Measurements from ENCODE around the gene ESR2.
"Not testable (repeated sequence)": the region's sequence is repeated elsewhere in the genome, so short reads cannot be mapped to it uniquely, and the experiment has no call there.

- TF ChIP-seq, protein P1, sequence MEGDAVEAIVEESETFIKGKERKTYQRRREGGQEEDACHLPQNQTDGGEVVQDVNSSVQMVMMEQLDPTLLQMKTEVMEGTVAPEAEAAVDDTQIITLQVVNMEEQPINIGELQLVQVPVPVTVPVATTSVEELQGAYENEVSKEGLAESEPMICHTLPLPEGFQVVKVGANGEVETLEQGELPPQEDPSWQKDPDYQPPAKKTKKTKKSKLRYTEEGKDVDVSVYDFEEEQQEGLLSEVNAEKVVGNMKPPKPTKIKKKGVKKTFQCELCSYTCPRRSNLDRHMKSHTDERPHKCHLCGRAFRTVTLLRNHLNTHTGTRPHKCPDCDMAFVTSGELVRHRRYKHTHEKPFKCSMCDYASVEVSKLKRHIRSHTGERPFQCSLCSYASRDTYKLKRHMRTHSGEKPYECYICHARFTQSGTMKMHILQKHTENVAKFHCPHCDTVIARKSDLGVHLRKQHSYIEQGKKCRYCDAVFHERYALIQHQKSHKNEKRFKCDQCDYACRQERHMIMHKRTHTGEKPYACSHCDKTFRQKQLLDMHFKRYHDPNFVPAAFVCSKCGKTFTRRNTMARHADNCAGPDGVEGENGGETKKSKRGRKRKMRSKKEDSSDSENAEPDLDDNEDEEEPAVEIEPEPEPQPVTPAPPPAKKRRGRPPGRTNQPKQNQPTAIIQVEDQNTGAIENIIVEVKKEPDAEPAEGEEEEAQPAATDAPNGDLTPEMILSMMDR (IDR thresholded peaks at IDR 0.05; ENCODE audit: low read depth, low read length, missing input control), result not testable (repeated sequence)
- TF ChIP-seq, protein P2, sequence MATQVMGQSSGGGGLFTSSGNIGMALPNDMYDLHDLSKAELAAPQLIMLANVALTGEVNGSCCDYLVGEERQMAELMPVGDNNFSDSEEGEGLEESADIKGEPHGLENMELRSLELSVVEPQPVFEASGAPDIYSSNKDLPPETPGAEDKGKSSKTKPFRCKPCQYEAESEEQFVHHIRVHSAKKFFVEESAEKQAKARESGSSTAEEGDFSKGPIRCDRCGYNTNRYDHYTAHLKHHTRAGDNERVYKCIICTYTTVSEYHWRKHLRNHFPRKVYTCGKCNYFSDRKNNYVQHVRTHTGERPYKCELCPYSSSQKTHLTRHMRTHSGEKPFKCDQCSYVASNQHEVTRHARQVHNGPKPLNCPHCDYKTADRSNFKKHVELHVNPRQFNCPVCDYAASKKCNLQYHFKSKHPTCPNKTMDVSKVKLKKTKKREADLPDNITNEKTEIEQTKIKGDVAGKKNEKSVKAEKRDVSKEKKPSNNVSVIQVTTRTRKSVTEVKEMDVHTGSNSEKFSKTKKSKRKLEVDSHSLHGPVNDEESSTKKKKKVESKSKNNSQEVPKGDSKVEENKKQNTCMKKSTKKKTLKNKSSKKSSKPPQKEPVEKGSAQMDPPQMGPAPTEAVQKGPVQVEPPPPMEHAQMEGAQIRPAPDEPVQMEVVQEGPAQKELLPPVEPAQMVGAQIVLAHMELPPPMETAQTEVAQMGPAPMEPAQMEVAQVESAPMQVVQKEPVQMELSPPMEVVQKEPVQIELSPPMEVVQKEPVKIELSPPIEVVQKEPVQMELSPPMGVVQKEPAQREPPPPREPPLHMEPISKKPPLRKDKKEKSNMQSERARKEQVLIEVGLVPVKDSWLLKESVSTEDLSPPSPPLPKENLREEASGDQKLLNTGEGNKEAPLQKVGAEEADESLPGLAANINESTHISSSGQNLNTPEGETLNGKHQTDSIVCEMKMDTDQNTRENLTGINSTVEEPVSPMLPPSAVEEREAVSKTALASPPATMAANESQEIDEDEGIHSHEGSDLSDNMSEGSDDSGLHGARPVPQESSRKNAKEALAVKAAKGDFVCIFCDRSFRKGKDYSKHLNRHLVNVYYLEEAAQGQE (IDR thresholded peaks at IDR 0.05), result not testable (repeated sequence)
- not testable (repeated sequence) for TF ChIP-seq JUND (IDR thresholded peaks at IDR 0.05); MAX (IDR thresholded peaks at IDR 0.05); RAD21 (IDR thresholded peaks at IDR 0.05); ATF3 (IDR thresholded peaks at IDR 0.05); SP1 (IDR thresholded peaks at IDR 0.05); YY1 (IDR thresholded peaks at IDR 0.05); FOXA1 (IDR thresholded peaks at IDR 0.05); EGR1 (IDR thresholded peaks at IDR 0.05; ENCODE audit: low read depth in 2 of 2); TAF1 (conservative IDR thresholded peaks at IDR 0.05); NR2F2 (IDR thresholded peaks at IDR 0.05)
- TF ChIP-seq, protein P3, sequence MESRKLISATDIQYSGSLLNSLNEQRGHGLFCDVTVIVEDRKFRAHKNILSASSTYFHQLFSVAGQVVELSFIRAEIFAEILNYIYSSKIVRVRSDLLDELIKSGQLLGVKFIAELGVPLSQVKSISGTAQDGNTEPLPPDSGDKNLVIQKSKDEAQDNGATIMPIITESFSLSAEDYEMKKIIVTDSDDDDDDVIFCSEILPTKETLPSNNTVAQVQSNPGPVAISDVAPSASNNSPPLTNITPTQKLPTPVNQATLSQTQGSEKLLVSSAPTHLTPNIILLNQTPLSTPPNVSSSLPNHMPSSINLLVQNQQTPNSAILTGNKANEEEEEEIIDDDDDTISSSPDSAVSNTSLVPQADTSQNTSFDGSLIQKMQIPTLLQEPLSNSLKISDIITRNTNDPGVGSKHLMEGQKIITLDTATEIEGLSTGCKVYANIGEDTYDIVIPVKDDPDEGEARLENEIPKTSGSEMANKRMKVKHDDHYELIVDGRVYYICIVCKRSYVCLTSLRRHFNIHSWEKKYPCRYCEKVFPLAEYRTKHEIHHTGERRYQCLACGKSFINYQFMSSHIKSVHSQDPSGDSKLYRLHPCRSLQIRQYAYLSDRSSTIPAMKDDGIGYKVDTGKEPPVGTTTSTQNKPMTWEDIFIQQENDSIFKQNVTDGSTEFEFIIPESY (IDR thresholded peaks at IDR 0.05), result not testable (repeated sequence)
Measured at GRCh38 chr14:64210912-64211311, 83.3 kb downstream of the ESR2 start.

Measured in liver (tissue), 3 donors.